GM21825 (cell line): ENCODE data around the gene F7.
"Not testable (repeated sequence)": the region's sequence is repeated elsewhere in the genome, so short reads cannot be mapped to it uniquely, and the experiment has no call there.

Source experiments
- ATAC-seq: cut with Tn5 transposase; IDR thresholded peaks from one replicate; pipeline ENCODE4 v1.9.1; 2021; ENCODE audit warnings: mild to moderate bottlenecking, moderate library complexity; ENCODE audit not compliant: unreplicated experiment

Gene F7

GRCh38 chr13:113105032-113105920, at the start of gene F7:
TSS of gene F7 (plus strand) at chr13:113105791. CDS start at chr13:113105842, 51 bp downstream.
- no peak for ATAC-seq

- no peak for ATAC-seq
These were observed 48.5 kb upstream of the F7 start for GRCh38 chr13:113057084-113057483.

- not testable (repeated sequence) for ATAC-seq
These were observed 48.0 kb upstream of the F7 start for GRCh38 chr13:113057559-113057958.

GRCh38 chr13:113058129-113058987, 47.2 kb upstream of the F7 start:
- ATAC-seq: no peak

- no peak for ATAC-seq
These were observed 46.4 kb upstream of the F7 start for GRCh38 chr13:113058988-113059850.

- ATAC-seq: no peak
These were observed 45.7 kb upstream of the F7 start for GRCh38 chr13:113059891-113060290.

GRCh38 chr13:113060557-113061270, 44.9 kb upstream of the F7 start:
- no peak for ATAC-seq

GRCh38 chr13:113061271-113061625, 44.3 kb upstream of the F7 start:
- ATAC-seq: no peak

- ATAC-seq: no peak
These were observed 43.7 kb upstream of the F7 start for GRCh38 chr13:113061796-113062425.

- ATAC-seq: no peak
These were observed 42.9 kb upstream of the F7 start for GRCh38 chr13:113062691-113063090.

- ATAC-seq: no peak
These were observed 42.5 kb upstream of the F7 start for GRCh38 chr13:113063091-113063491.

GRCh38 chr13:113064000-113064533, 41.5 kb upstream of the F7 start:
- no peak for ATAC-seq

- no peak for ATAC-seq
These were observed 40.8 kb upstream of the F7 start for GRCh38 chr13:113064534-113065405.

- ATAC-seq: no peak
These were observed 40.0 kb upstream of the F7 start for GRCh38 chr13:113065406-113066141.

GRCh38 chr13:113066142-113066455, 39.5 kb upstream of the F7 start:
- ATAC-seq: no peak

GRCh38 chr13:113066746-113067145, 38.8 kb upstream of the F7 start:
- ATAC-seq: no peak

GRCh38 chr13:113069861-113070805, 35.5 kb upstream of the F7 start:
- ATAC-seq: no peak
